Right renal pelvis (tissue), 4 donors: ENCODE measurements around the gene SUMF2. TPM values are rescaled to one million over a fixed set of nuclear protein-coding genes. Genes with fewer than 3 reads are reported as not detected.
"Not testable (repeated sequence)": the region's sequence is repeated elsewhere in the genome, so short reads cannot be mapped to it uniquely, and the experiment has no call there.

Experiments
- DNase-seq, 4 donors: peaks; one replicate each; pipeline ENCODE4 v3.0.0-alpha.2; 2013; ENCODE audit warnings: low read depth in 4 of 4, low spot score in 3 of 4, missing footprints in 1 of 4
- polyA plus RNA-seq, 4 donors: library from polyadenylated mRNA; unstranded; fragments of 120-200 nt; gene quantifications; one replicate each; pipeline ENCODE4 v1.2.1, GENCODE V29; 2013; ENCODE audit not compliant: insufficient read length in 4 of 4

Gene SUMF2
- polyA plus RNA-seq, 4 donors = 74.6 to 143 (median 127) TPM

GRCh38 chr7:56053993-56054392, 10.1 kb upstream of the SUMF2 start:
- no peak for DNase-seq

GRCh38 chr7:56062382-56062781, 1.7 kb upstream of the SUMF2 start:
- no peak for DNase-seq

- DNase-seq = no peak
Measured at GRCh38 chr7:56063500-56063881, 595 bp upstream of the SUMF2 start.

GRCh38 chr7:56066376-56066775, 2.3 kb downstream of the SUMF2 start:
- not testable (repeated sequence) for DNase-seq

GRCh38 chr7:56074371-56074791, 10.3 kb downstream of the SUMF2 start:
- DNase-seq = peak in 3 of 4 donors; percentile 73 to 76 (median 74)

- DNase-seq = no peak
Measured at GRCh38 chr7:56077681-56078080, 13.6 kb downstream of the SUMF2 start.

- no peak for DNase-seq
Measured at GRCh38 chr7:56078196-56078595, 14.1 kb downstream of the SUMF2 start.

- DNase-seq = no peak
Measured at GRCh38 chr7:56079450-56080185, 15.5 kb downstream of the SUMF2 start.

- DNase-seq = not testable (repeated sequence)
Measured at GRCh38 chr7:56080726-56081435, 16.8 kb downstream of the SUMF2 start.

- DNase-seq = no peak
Measured at GRCh38 chr7:56081626-56082340, 17.7 kb downstream of the SUMF2 start.

GRCh38 chr7:56083150-56083785, 19.2 kb downstream of the SUMF2 start:
- no peak for DNase-seq

- no peak for DNase-seq
Measured at GRCh38 chr7:56086761-56087160, 22.7 kb downstream of the SUMF2 start.

GRCh38 chr7:56087445-56087844, 23.4 kb downstream of the SUMF2 start:
- DNase-seq = no peak

- DNase-seq = no peak
Measured at GRCh38 chr7:56091591-56091990, 27.5 kb downstream of the SUMF2 start.

GRCh38 chr7:56092388-56092787, 28.3 kb downstream of the SUMF2 start:
- not testable (repeated sequence) for DNase-seq

- DNase-seq = no peak
Measured at GRCh38 chr7:56092789-56093531, 28.9 kb downstream of the SUMF2 start, which contains the start of gene PHKG1. Gene PHKG1 (minus strand): TSS chr7:56092952. CDS start chr7:56088941, 4,011 bp downstream.

GRCh38 chr7:56097700-56098099, 33.6 kb downstream of the SUMF2 start:
- no peak for DNase-seq

GRCh38 chr7:56098187-56099008, 34.3 kb downstream of the SUMF2 start:
- DNase-seq = not testable (repeated sequence)

- DNase-seq = no peak
Measured at GRCh38 chr7:56099653-56100052, 35.6 kb downstream of the SUMF2 start.
